Ovary (tissue), 3 donors: ENCODE results near the gene RORB.

ENCODE experiments used
- CTCF ChIP-seq, 3 donors: fragments of 450-650 bp in 2 of 3; fragments of 200-600 bp in 1 of 3; IDR thresholded peaks; one replicate each; pipeline versions ENCODE4 v1.5.1 to v1.8.0; 2016 to 2022; ENCODE audit warnings: antibody characterized with exemption in 3 of 3, mild to moderate bottlenecking in 1 of 3
- EP300 ChIP-seq: sonication (generic); formaldehyde crosslinking; IDR thresholded peaks from one replicate; pipeline ENCODE4 v1.6.1; 2017; ENCODE audit warnings: antibody characterized with exemption
- POLR2A ChIP-seq: fragments of 450-650 bp; IDR thresholded peaks from one replicate; pipeline ENCODE4 v1.6.1; 2017; ENCODE audit warnings: antibody characterized with exemption, mild to moderate bottlenecking, moderate library complexity
- donor health status: DM: no; HTN: no; CAD: no.

- no peak for TF ChIP-seq EP300
- TF ChIP-seq CTCF (IDR thresholded peaks at IDR 0.05) = no peak
- TF ChIP-seq POLR2A = no peak
Observed at GRCh38 chr9:74512416-74512815, 15.3 kb downstream of the RORB start.
